Naive B cell (primary cell): ENCODE data around the gene TSHZ2. TPM values are rescaled to one million over a fixed set of nuclear protein-coding genes. Genes with fewer than 3 reads are reported as not detected.

Experiments
- ATAC-seq, 2 donors: fragments of 150-1000 bp; cut with Tn5 transposase; 2 replicates each; pipeline ENCODE4 v1.10.0; 2021; ENCODE audit warnings: low read depth in 2 of 2, mild to moderate bottlenecking in 2 of 2, moderate library complexity in 2 of 2
- DNase-seq: peaks from one replicate; pipeline ENCODE4 v3.0.0; 2022
- H3K27ac Mint-ChIP-seq, 6 donors: one replicate each; pipeline ENCODE4 v1.8.0; 2020 to 2022; ENCODE audit warnings: mild to moderate bottlenecking in 6 of 6, mixed read lengths in 6 of 6, moderate library complexity in 5 of 6, inconsistent platforms in 2 of 6
- H3K27me3 Mint-ChIP-seq, 3 donors: one replicate each; pipeline ENCODE4 v1.8.0; 2021 to 2022; ENCODE audit warnings: mixed read lengths in 3 of 3, mild to moderate bottlenecking in 1 of 3
- H3K36me3 Mint-ChIP-seq, 2 donors: one replicate each; pipeline ENCODE4 v1.8.0; 2020 to 2022; ENCODE audit warnings: mixed read lengths in 2 of 2, inconsistent platforms in 1 of 2, mild to moderate bottlenecking in 1 of 2
- H3K4me1 Mint-ChIP-seq, 3 donors: one replicate each; pipeline ENCODE4 v1.8.0; 2020 to 2022; ENCODE audit warnings: mixed read lengths in 3 of 3, inconsistent platforms in 1 of 3, mild to moderate bottlenecking in 1 of 3, moderate library complexity in 1 of 3
- H3K4me3 Mint-ChIP-seq, 8 donors: one replicate each; pipeline ENCODE4 v1.8.0; 2020 to 2022; ENCODE audit warnings: mild to moderate bottlenecking in 8 of 8, mixed read lengths in 8 of 8, moderate library complexity in 8 of 8, inconsistent platforms in 2 of 8
- H3K9me3 Mint-ChIP-seq, 7 donors: one replicate each; pipeline ENCODE4 v1.8.0; 2020 to 2022; ENCODE audit warnings: mixed read lengths in 7 of 7, mild to moderate bottlenecking in 5 of 7, inconsistent platforms in 2 of 7, moderate library complexity in 1 of 7
- polyA plus RNA-seq, 6 donors: library from polyadenylated mRNA; unstranded; fragments of 300-500 nt; fragmentation: Illumina TruSeq; gene quantifications; one replicate each; pipeline ENCODE4 v1.2.3, GENCODE V29; 2021; ENCODE audit warnings: low read depth in 6 of 6

TSHZ2 gene
- polyA plus RNA-seq, 6 donors from 2014 or later: 0.04 to 0.32 (median 0.13) TPM; not detected in 2

GRCh38 chr20:53070224-53070623, 98.1 kb downstream of the TSHZ2 start:
- H3K4me1 Mint-ChIP-seq: peaks cover 0 to 2% (median 0%) of the 10 kb centered on the region in 3 donors
- no peak for DNase-seq
- peaks cover 0 to 16% of the 10 kb centered on the region in 2 donors for H3K36me3 Mint-ChIP-seq
- peaks cover 2 to 15% (median 7%) of the 10 kb centered on the region in 7 donors for H3K9me3 Mint-ChIP-seq
- H3K27me3 Mint-ChIP-seq: peaks cover 33 to 40% (median 38%) of the 10 kb centered on the region in 3 donors
- H3K27ac Mint-ChIP-seq: no peak overlapping the region
- ATAC-seq: no peak
- no peak overlapping the region for H3K4me3 Mint-ChIP-seq

DNA sequence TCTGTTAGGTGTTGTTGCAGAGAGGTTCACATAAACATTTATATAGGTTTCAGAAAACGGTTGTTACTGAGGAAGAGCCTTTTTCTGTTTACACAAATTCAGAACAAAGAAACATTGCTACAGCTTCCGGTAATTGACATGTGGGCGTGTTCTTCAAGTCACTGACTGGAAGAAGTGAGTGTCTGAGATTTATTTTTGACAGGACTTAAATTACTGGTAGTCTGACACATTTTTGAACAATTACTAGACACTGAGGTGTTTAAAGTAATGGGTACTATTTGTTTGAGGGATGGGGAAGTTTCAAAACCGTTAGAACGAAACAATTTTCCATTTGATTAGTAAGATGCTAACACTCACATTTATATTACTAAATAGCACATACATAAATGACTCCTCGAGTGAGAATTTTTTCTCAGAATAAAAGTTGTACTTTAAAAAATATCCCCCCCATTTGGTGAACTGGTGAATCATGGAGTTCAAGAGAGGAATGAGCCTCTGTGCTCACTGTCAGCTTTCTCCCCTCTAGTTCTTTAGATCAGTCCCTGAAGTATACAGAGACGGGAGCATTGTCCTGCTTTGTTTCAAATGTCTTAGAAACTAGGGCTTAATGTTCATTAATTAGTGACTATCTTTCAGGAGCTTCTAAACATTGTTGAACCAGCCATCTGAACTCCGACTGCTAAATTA, 98.7 kb downstream of the TSHZ2 start:
- Mint-ChIP-seq H3K4me1 (peaks cover 0 to 2% (median 0%) of the 10 kb centered on the region in 3 donors), H3K27me3 (peaks cover 33 to 38% (median 38%) of the 10 kb centered on the region in 3 donors), H3K4me3 (no peak overlapping the region), H3K27ac (no peak overlapping the region), H3K36me3 (peaks cover 0 to 16% of the 10 kb centered on the region in 2 donors), H3K9me3 (peaks cover 2 to 15% (median 7%) of the 10 kb centered on the region in 7 donors)
- ATAC-seq: no peak
- no peak for DNase-seq

- H3K27ac Mint-ChIP-seq: no peak overlapping the region
- H3K36me3 Mint-ChIP-seq: peaks cover 0 to 16% of the 10 kb centered on the region in 2 donors
- no peak overlapping the region for H3K4me3 Mint-ChIP-seq
- ATAC-seq (no peak), DNase-seq (no peak)
- peaks cover 0 to 2% (median 0%) of the 10 kb centered on the region in 3 donors for H3K4me1 Mint-ChIP-seq
- H3K9me3 Mint-ChIP-seq: peaks cover 2 to 15% (median 5%) of the 10 kb centered on the region in 7 donors
- peaks cover 28 to 38% (median 38%) of the 10 kb centered on the region in 3 donors for H3K27me3 Mint-ChIP-seq
These were observed 99.7 kb downstream of the TSHZ2 start for GRCh38 chr20:53071833-53072232.

- Mint-ChIP-seq H3K27me3 (peaks cover 26 to 30% (median 26%) of the 10 kb centered on the region in 3 donors), H3K4me1 (peaks cover 0 to 2% (median 0%) of the 10 kb centered on the region in 3 donors), H3K4me3 (no peak overlapping the region), H3K36me3 (peaks cover 0 to 6% of the 10 kb centered on the region in 2 donors), H3K27ac (no peak overlapping the region), H3K9me3 (peaks cover 2 to 12% (median 4%) of the 10 kb centered on the region in 7 donors)
- no peak for DNase-seq
- no peak for ATAC-seq
These were observed 100.9 kb downstream of the TSHZ2 start for GRCh38 chr20:53072923-53073579.

DNA sequence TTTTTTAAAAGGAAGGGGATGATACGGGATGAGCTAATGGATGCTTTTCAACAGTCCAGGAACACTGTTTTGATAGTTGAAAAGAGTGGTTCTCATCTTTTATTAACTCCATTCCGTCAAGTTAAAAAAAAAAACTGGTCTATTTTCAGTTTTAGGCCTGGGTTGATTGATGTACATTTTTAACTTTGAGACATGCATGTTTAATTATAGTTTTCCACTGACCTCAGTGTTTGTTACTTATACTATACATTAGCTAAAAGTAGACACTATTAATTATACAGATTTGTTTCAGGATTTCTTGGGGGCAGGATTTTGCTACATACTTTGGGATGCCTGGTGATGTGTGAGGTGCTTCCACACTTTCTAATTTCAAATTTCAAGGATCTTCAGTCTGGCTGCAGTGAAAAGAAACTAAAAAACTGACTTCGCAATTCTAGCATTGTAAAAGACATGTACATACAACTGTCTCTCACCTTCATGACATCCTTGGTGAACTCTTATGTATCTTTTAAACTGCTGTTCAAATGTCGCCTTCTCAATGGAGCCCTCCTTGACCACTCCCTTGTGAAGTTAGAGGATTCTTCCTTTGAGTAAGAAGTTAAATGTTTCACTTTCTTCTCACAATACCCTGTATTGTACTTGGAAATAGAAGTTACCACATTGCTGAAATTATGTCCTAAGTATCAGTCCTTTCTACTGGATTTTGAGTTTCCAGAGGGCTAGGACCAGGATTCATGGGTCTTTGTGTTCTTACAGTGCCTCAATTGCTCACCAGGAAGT, 101.7 kb downstream of the TSHZ2 start:
- H3K4me1 Mint-ChIP-seq: peaks cover 0 to 2% (median 0%) of the 10 kb centered on the region in 3 donors
- H3K36me3 Mint-ChIP-seq: no peaks in the 10 kb centered on the region
- DNase-seq: no peak
- ATAC-seq: no peak
- no peak overlapping the region for H3K27ac Mint-ChIP-seq
- peaks cover 0 to 7% (median 0%) of the 10 kb centered on the region in 7 donors for H3K9me3 Mint-ChIP-seq
- peaks cover 20 to 28% (median 26%) of the 10 kb centered on the region in 3 donors for H3K27me3 Mint-ChIP-seq
- no peak overlapping the region for H3K4me3 Mint-ChIP-seq

DNA sequence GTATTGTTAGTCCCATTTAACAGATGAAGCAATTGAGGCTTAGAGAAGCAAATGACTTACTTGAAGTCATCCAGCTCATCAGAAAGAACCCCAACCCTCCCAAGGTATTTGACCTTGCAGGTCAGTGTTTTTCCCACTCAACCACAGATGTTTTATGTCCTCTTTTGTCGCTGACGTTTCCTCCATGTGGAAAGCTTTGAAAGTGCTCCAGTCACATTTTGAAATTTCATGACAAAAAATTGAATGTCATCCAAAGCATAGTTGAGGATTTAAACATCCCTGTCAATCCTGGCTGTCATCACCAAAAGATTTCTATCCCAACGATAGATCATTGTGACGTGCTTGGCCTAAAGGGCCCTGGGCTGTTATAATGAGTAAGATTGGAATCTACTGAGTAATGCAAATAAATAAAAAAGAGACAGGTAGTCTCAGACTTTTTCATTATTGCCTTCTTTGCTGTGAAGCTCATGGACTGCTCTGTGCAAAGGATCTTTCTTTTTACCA, 102.7 kb downstream of the TSHZ2 start:
- no peaks in the 10 kb centered on the region for H3K36me3 Mint-ChIP-seq

GRCh38 chr20:53076668-53077067, 104.5 kb downstream of the TSHZ2 start:
- Mint-ChIP-seq H3K9me3 (peaks cover 0 to 7% (median 0%) of the 10 kb centered on the region in 7 donors), H3K27me3 (peaks cover 6 to 14% (median 10%) of the 10 kb centered on the region in 3 donors), H3K36me3 (no peaks in the 10 kb centered on the region), H3K4me1 (no peaks in the 10 kb centered on the region), H3K27ac (no peak overlapping the region), H3K4me3 (no peak overlapping the region)
- DNase-seq (no peak), ATAC-seq (no peak)

More for the DNA sequence above, 102.7 kb downstream of the TSHZ2 start:
- Mint-ChIP-seq H3K27ac (no peak overlapping the region), H3K27me3 (peaks cover 15 to 20% (median 18%) of the 10 kb centered on the region in 3 donors), H3K4me1 (peaks cover 0 to 2% (median 0%) of the 10 kb centered on the region in 3 donors), H3K4me3 (no peak overlapping the region), H3K9me3 (peaks cover 0 to 7% (median 0%) of the 10 kb centered on the region in 7 donors)
- no peak for DNase-seq
- no peak for ATAC-seq

GRCh38 chr20:53077373-53078205, 105.4 kb downstream of the TSHZ2 start:
- ATAC-seq (no peak), DNase-seq (no peak)
- Mint-ChIP-seq H3K4me1 (no peaks in the 10 kb centered on the region), H3K36me3 (no peaks in the 10 kb centered on the region), H3K27me3 (peaks cover 6 to 11% (median 8%) of the 10 kb centered on the region in 3 donors), H3K9me3 (peaks cover 0 to 7% (median 0%) of the 10 kb centered on the region in 7 donors), H3K27ac (no peak overlapping the region), H3K4me3 (no peak overlapping the region)

GRCh38 chr20:53078761-53079160, 106.6 kb downstream of the TSHZ2 start:
- Mint-ChIP-seq H3K4me3 (no peak overlapping the region), H3K4me1 (no peaks in the 10 kb centered on the region), H3K27me3 (peaks cover 0 to 4% (median 0%) of the 10 kb centered on the region in 3 donors), H3K27ac (no peak overlapping the region), H3K36me3 (no peaks in the 10 kb centered on the region), H3K9me3 (no peaks in the 10 kb centered on the region)
- no peak for DNase-seq
- ATAC-seq: no peak

- ATAC-seq (no peak), DNase-seq (no peak)
- H3K4me1 Mint-ChIP-seq: no peaks in the 10 kb centered on the region
- no peaks in the 10 kb centered on the region for H3K9me3 Mint-ChIP-seq
- no peak overlapping the region for H3K27ac Mint-ChIP-seq
- H3K36me3 Mint-ChIP-seq: no peaks in the 10 kb centered on the region
- H3K4me3 Mint-ChIP-seq: no peak overlapping the region
- no peaks in the 10 kb centered on the region for H3K27me3 Mint-ChIP-seq
These were observed 107.1 kb downstream of the TSHZ2 start for GRCh38 chr20:53079261-53079691.

GRCh38 chr20:53079828-53080686, 107.9 kb downstream of the TSHZ2 start:
- DNase-seq (no peak), ATAC-seq (no peak)
- no peaks in the 10 kb centered on the region for H3K4me1 Mint-ChIP-seq
- H3K4me3 Mint-ChIP-seq: no peak overlapping the region
- H3K9me3 Mint-ChIP-seq: no peaks in the 10 kb centered on the region
- H3K36me3 Mint-ChIP-seq: no peaks in the 10 kb centered on the region
- H3K27ac Mint-ChIP-seq: no peak overlapping the region
- no peaks in the 10 kb centered on the region for H3K27me3 Mint-ChIP-seq

DNA sequence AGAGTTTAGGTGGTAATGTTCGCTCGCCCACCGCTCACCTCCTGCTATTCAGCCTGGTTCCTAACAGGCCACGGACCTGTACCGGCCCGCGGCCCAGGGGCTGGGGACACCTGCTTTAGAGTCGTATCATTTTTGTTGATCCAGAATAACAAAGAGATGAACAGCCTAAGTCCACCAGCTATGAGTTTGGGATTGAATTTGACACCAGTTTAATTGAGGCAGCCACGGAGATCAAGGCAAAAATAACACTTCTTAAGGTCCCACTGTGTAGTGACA, 108.5 kb downstream of the TSHZ2 start:
- Mint-ChIP-seq H3K4me3 (no peak overlapping the region), H3K36me3 (no peaks in the 10 kb centered on the region), H3K9me3 (no peaks in the 10 kb centered on the region), H3K27ac (no peak overlapping the region), H3K27me3 (no peaks in the 10 kb centered on the region), H3K4me1 (peaks cover 0 to 2% (median under 1%) of the 10 kb centered on the region in 3 donors)
- ATAC-seq (no peak), DNase-seq (no peak)
